SU-DHL-6 (cell line): ENCODE results near the gene MGMT.

ENCODE experiments used
- CTCF ChIP-seq: fragments of 200-600 bp; sonication (generic); IDR thresholded peaks from one replicate; pipeline ENCODE4 v1.5.1; 2017; ENCODE audit warnings: antibody characterized with exemption, mild to moderate bottlenecking, low read length, moderate library complexity; ENCODE audit not compliant: insufficient read depth, poor library complexity, severe bottlenecking
- EZH2phosphoT487 ChIP-seq: fragments of 200-600 bp; sonication (generic), shearing (Covaris generic); conservative IDR thresholded peaks from 2 replicates; pipeline ENCODE4 v1.6.1; 2018; ENCODE audit warnings: mild to moderate bottlenecking, antibody characterized with exemption, low read length, moderate library complexity, mixed read lengths

DNA sequence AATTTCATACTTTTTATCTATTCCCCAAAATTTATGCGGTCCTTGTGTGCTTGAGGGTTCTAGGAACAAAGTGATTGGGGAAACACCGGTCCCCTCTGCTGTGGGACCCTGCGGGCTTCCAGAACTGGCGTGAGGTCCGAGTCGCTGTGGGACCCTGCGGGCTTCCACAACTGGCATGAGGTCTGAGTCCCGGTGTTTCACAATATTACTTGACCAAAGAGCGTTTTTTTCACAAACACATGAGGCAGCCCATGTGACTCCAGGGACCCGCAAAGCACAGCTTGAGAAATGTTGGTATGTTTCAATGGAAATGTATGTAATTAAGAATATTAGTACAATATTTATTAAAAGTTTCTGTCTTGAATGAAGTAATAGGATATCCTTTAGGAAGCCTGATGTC, 212.2 kb downstream of the MGMT start:
- TF ChIP-seq CTCF, result no peak
- TF ChIP-seq EZH2phosphoT487, result no peak
